Progenitor cell of endocrine pancreas (in vitro differentiated cells): Measurements from ENCODE around the gene PRR5L. TPM values are rescaled to one million over a fixed set of nuclear protein-coding genes. Genes with fewer than 3 reads are reported as not detected.
A peak's percentile ranks its signal among the peaks of the same experiment; 100 is the strongest.

Experiments used
- DNase-seq: peaks from one replicate; pipeline ENCODE4 v3.0.0; 2021; ENCODE audit warnings: low spot score; ENCODE audit not compliant: unreplicated experiment
- H3K27ac Mint-ChIP-seq: 2 replicates; pipeline ENCODE4 v1.8.0; 2021; ENCODE audit warnings: mild to moderate bottlenecking, moderate library complexity, mixed read lengths
- H3K27me3 Mint-ChIP-seq: 2 replicates; pipeline ENCODE4 v1.8.0; 2021; ENCODE audit warnings: mixed read lengths
- H3K36me3 Mint-ChIP-seq: 2 replicates; pipeline ENCODE4 v1.8.0; 2022; ENCODE audit warnings: mixed read lengths; ENCODE audit not compliant: insufficient read depth
- H3K4me1 Mint-ChIP-seq: 2 replicates; pipeline ENCODE4 v1.8.0; 2021; ENCODE audit warnings: low read depth, mixed read lengths
- H3K4me3 Mint-ChIP-seq: 2 replicates; pipeline ENCODE4 v1.8.0; 2021; ENCODE audit warnings: low read depth, mild to moderate bottlenecking, moderate library complexity, mixed read lengths
- H3K9me3 Mint-ChIP-seq: 2 replicates; pipeline ENCODE4 v1.8.0; 2021; ENCODE audit warnings: low read depth, mixed read lengths
- CTCF ChIP-seq: fragments of 200-600 bp; sonication (generic); IDR thresholded peaks from one replicate; pipeline ENCODE4 v1.5.0; 2021; ENCODE audit warnings: antibody characterized with exemption, mild to moderate bottlenecking; ENCODE audit not compliant: unreplicated experiment
- total RNA-seq: library from RNA; stranded (reverse); gene quantifications from 2 replicates; pipeline ENCODE4 v1.2.1, GENCODE V29; 2021

The PRR5L gene
- total RNA-seq, 1 donor from 2014 or later = 1.7 TPM

- DNase-seq = no peak
- Mint-ChIP-seq H3K36me3 (no peaks in the 10 kb centered on the region), H3K4me3 (no peak overlapping the region), H3K27me3 (no peaks in the 10 kb centered on the region), H3K27ac (peak overlapping the region; percentile 54), H3K4me1 (peaks cover under 1% of the 10 kb centered on the region), H3K9me3 (no peaks in the 10 kb centered on the region)
- no peak for TF ChIP-seq CTCF
These were observed 102.3 kb downstream of the PRR5L start for GRCh38 chr11:36398231-36398953.

GRCh38 chr11:36399236-36399635, 103.1 kb downstream of the PRR5L start:
- Mint-ChIP-seq H3K27ac (no peak overlapping the region), H3K36me3 (no peaks in the 10 kb centered on the region), H3K27me3 (no peaks in the 10 kb centered on the region), H3K9me3 (no peaks in the 10 kb centered on the region), H3K4me3 (no peak overlapping the region), H3K4me1 (peaks cover 8% of the 10 kb centered on the region)
- no peak for DNase-seq
- TF ChIP-seq CTCF = no peak

GRCh38 chr11:36399745-36400144, 103.7 kb downstream of the PRR5L start:
- Mint-ChIP-seq H3K36me3 (no peaks in the 10 kb centered on the region), H3K4me3 (no peak overlapping the region), H3K9me3 (no peaks in the 10 kb centered on the region), H3K4me1 (peaks cover 8% of the 10 kb centered on the region), H3K27me3 (no peaks in the 10 kb centered on the region), H3K27ac (no peak overlapping the region)
- no peak for TF ChIP-seq CTCF
- DNase-seq = no peak

- no peaks in the 10 kb centered on the region for H3K36me3 Mint-ChIP-seq
- no peak for TF ChIP-seq CTCF
- H3K4me3 Mint-ChIP-seq = no peak overlapping the region
- H3K9me3 Mint-ChIP-seq = no peaks in the 10 kb centered on the region
- no peak for DNase-seq
- H3K27ac Mint-ChIP-seq = no peak overlapping the region
- no peaks in the 10 kb centered on the region for H3K27me3 Mint-ChIP-seq
- peaks cover 8% of the 10 kb centered on the region for H3K4me1 Mint-ChIP-seq
These were observed 104.8 kb downstream of the PRR5L start for GRCh38 chr11:36400766-36401455.

- H3K27ac Mint-ChIP-seq = no peak overlapping the region
- no peak for DNase-seq
- no peaks in the 10 kb centered on the region for H3K36me3 Mint-ChIP-seq
- H3K9me3 Mint-ChIP-seq = no peaks in the 10 kb centered on the region
- peaks cover 8% of the 10 kb centered on the region for H3K4me1 Mint-ChIP-seq
- TF ChIP-seq CTCF = no peak
- H3K4me3 Mint-ChIP-seq = no peak overlapping the region
- no peaks in the 10 kb centered on the region for H3K27me3 Mint-ChIP-seq
These were observed 106.6 kb downstream of the PRR5L start for GRCh38 chr11:36402568-36403170.
